Panc1 (cell line): ENCODE data around the gene SYCP3.

Source experiments
- CTCF ChIP-seq: fragments of 450-650 bp; IDR thresholded peaks from 2 replicates; pipeline ENCODE4 v1.5.1; 2017; ENCODE audit warnings: mild to moderate bottlenecking
- REST ChIP-seq, 2 experiments: IDR thresholded peaks; 2 replicates each; pipeline ENCODE4 v1.6.1; 2011 to 2012; ENCODE audit warnings: low read depth in 2 of 2, control low read depth in 1 of 2, low read length in 1 of 2, mild to moderate bottlenecking in 1 of 2, moderate library complexity in 1 of 2; ENCODE audit not compliant: insufficient read depth in 1 of 2
- SIN3A ChIP-seq: IDR thresholded peaks from 2 replicates; pipeline ENCODE4 v1.6.1; 2012; ENCODE audit warnings: low read depth, mild to moderate bottlenecking, low read length, moderate library complexity, borderline replicate concordance; ENCODE audit not compliant: insufficient read depth

- TF ChIP-seq CTCF (no peak), SIN3A (no peak), REST (IDR thresholded peaks at IDR 0.05; ENCODE audit: insufficient read depth in 1 of 2, low read depth in 2 of 2, low read length in 1 of 2) (no peak)
These were observed 6.9 kb upstream of the SYCP3 start for GRCh38 chr12:101746196-101746595.
